Smooth muscle cell of trachea (primary cell): ENCODE measurements around the gene UCP1. TPM values are rescaled to one million over a fixed set of nuclear protein-coding genes. Genes with fewer than 3 reads are reported as not detected.

ENCODE experiments used
- total RNA-seq: library from RNA; depleted of rRNA; stranded (reverse); fragments of >200 nt; gene quantifications from 2 replicates; pipeline ENCODE4 v1.2.1, GENCODE V29; 2014

UCP1 gene
- total RNA-seq: not detected in 2 replicates

GRCh38 chr4:140568507-140569306 is at the start of gene UCP1:
Gene UCP1 (minus strand): TSS chr4:140568961. CDS start chr4:140568729, 232 bp downstream.

DNA sequence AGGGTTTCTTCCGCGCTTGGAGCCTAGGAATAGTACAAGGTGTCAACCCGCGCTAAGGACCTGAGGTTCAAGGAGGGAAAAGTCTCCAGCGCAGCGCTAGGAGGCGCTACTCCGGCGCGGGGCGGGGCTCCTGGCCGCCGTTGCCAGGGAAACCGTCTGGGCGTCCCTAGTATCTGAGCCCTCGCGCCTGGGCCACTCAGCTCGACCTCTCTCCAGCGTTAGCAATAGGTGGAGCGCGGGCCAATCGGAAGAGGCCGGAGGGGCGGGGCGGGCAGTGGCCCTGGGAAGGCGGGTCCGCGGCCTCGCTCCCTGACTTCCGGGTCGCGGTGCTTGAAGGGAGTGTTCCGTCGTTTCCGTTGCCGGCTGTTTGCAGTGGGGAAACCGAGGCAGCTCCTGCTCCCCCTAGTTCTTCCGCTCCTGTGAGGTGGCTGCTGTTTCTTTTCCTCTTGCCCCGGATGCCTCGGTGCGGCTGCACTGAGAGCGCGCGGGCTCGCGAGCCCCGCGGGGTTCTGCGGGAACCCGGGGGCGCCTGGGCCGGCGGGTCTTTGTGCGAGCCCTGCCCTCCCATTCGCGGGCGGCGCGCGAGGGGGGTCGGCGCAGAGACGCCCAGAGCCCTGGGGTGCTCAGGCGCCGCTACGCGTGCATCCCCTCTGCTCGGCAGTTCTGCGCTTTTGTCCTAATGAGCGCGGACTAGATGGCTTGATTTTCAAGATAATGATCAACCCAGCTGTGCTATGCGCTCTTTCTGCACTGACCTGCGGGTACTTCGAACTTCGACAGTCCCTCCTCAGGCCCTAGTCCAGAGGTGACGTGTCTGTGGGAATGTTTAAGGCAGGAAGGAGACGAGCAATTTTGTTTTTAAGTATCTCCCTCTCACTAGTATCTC is 44.7 kb downstream of the UCP1 start, which contains the start of gene ELMOD2:
Gene ELMOD2 (plus strand): TSS at position 312 of the 886 bp plus-strand sequence. CDS start 1,261 bp downstream, outside the sequence.

Other genes with a start within 250 kb of the UCP1 start
- 49.8 and 66.3 TPM in 2 replicates for gene SCOC, start 195.3 kb downstream of the UCP1 start, total RNA-seq
- gene CLGN, start 141.3 kb downstream of the UCP1 start, total RNA-seq: 11.6 and 34.2 TPM in 2 replicates
- gene MGAT4D, start 70.7 kb downstream of the UCP1 start, total RNA-seq: under 0.01 TPM in 1 of 2 replicates, not detected in the other
- 22.0 and 67.3 TPM in 2 replicates for gene ELMOD2, start 44.8 kb downstream of the UCP1 start, total RNA-seq
- gene TBC1D9, start 187.4 kb upstream of the UCP1 start, total RNA-seq: 31.9 and 33.4 TPM in 2 replicates